ENCODE data around the gene KTI12. TPM values are rescaled to one million over a fixed set of nuclear protein-coding genes. Genes with fewer than 3 reads are reported as not detected.
A peak's percentile ranks its signal among the peaks of the same experiment; 100 is the strongest.
"Not testable (repeated sequence)": the region's sequence is repeated elsewhere in the genome, so short reads cannot be mapped to it uniquely, and the experiment has no call there.

KTI12 gene
- total RNA-seq, 4 donors from 2014 or later, result 7.4 to 10.3 (median 8.9) TPM

DNA sequence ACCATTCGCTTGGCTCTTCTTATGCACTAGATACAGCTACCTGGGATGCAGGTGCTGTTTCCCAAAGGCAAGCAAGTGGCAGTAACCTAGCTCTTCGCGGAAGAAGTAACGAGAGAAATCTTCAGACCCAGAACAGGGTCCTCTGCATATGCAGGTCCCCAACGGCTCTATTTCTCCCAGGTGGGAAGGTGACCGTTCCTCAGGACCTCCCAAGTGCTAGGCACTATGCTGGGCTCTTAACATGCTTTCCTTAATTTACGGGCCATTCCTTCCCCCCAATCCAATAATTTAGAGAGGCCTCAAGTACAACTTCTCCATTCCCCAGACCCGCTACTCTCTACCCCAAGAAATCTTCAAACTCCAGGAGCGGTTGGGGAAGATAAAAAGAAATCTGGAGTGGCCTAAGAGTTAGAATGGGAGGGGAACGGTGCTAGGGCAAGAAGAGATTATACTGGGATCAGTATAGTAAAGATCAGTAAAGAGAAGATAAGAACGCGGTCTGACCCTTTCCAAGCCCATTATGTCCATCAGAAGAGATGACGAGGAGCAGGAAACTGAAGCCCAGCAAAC, 21.0 kb upstream of the KTI12 start:
- 0 to 2% methylated on average over 9 to 10 of the region's 13 CpGs for WGBS, 2 donors (ENCODE audit: low coverage in 1 of 2)
- Histone ChIP-seq H3K36me3 (peaks cover 0 to 22% of the 10 kb centered on the region in 2 donors), H3K4me3 (peak overlapping the region; percentile 79 to 87), H3K27ac (peak overlapping the region; percentile 87 to 96 (median 91)), H3K9me3 (no peaks in the 10 kb centered on the region), H3K27me3 (no peaks in the 10 kb centered on the region), H3K4me1 (peaks cover 7 to 51% (median 7%) of the 10 kb centered on the region in 3 donors)
- TF ChIP-seq CTCF (IDR thresholded peaks at IDR 0.05) (no peak), POLR2AphosphoS5 (IDR thresholded peaks at IDR 0.05) (no peak), EP300 (IDR thresholded peaks at IDR 0.05) (no peak), POLR2A (IDR thresholded peaks at IDR 0.05) (no peak)
- no peak for ATAC-seq

DNA sequence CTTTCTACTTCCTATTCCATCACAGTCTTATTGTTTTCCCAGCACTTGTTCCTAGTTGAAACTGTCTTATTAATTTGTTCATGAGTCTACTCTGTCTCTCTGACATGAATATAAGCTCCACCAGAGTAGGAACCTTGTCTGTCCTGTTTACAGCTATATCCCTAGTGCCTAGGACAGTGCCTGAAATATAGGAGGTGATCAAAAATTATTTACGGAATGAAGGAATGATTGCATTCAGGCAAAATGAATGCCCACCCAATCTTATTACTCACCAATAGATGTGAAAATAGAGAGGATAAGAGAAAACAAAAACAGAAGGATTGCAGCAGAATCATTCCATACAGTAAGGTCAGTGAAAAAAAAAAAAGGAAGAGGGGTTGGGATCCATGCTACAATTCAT, 20.3 kb upstream of the KTI12 start:
- TF ChIP-seq POLR2A (IDR thresholded peaks at IDR 0.05) (no peak), EP300 (IDR thresholded peaks at IDR 0.05) (no peak), POLR2AphosphoS5 (IDR thresholded peaks at IDR 0.05) (no peak), CTCF (IDR thresholded peaks at IDR 0.05) (no peak)
- Histone ChIP-seq H3K27ac (no peak overlapping the region), H3K4me1 (peaks cover 4 to 44% (median 4%) of the 10 kb centered on the region in 3 donors), H3K9me3 (no peaks in the 10 kb centered on the region), H3K4me3 (peak overlapping the region in 1 of 2 donors; percentile 79), H3K27me3 (no peaks in the 10 kb centered on the region), H3K36me3 (peaks cover 0 to 22% of the 10 kb centered on the region in 2 donors)
- no peak for ATAC-seq
- no CpG with 5 or more reads among the region's 1 CpG for WGBS, 2 donors (ENCODE audit: low coverage in 1 of 2)

GRCh38 chr1:52049337-52049736, 15.7 kb upstream of the KTI12 start:
- peaks cover 0 to 14% (median 1%) of the 10 kb centered on the region in 3 donors for H3K4me1 ChIP-seq
- 100% methylated on average over 2 to 4 of the region's 4 CpGs for WGBS, 2 donors (ENCODE audit: low coverage in 1 of 2)
- not testable (repeated sequence) for H3K9me3 ChIP-seq, H3K27me3 ChIP-seq, H3K4me3 ChIP-seq, ATAC-seq, H3K27ac ChIP-seq
- H3K36me3 ChIP-seq, result peaks cover 0 to 31% of the 10 kb centered on the region in 2 donors

GRCh38 chr1:52045666-52046195, 12.1 kb upstream of the KTI12 start:
- ATAC-seq, H3K4me1 ChIP-seq, H3K27ac ChIP-seq, H3K9me3 ChIP-seq, H3K4me3 ChIP-seq, H3K27me3 ChIP-seq: not testable (repeated sequence)
- H3K36me3 ChIP-seq, result peaks cover 0 to 22% of the 10 kb centered on the region in 2 donors
- WGBS, 2 donors (ENCODE audit: low coverage in 1 of 2), result 94 to 100% methylated on average over 3 to 4 of the region's 4 CpGs

DNA sequence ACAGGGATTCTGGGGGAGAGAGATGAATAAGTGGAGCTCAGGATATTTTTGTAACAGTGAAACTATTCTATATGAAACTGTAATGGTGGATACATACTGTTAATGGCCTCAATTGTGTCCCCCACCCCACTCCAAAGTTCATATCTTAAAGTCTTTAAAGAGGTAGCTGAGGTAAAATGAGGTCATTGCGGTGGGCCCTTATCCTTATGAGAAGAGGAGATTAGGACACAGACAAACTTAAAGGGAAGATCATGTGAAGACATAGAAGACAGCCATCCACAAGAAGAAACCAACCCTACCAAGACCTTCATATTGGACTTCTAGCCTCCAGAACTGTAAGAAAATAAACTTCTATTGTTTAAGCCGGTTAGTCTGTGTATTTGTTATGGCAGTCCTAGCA, 11.6 kb upstream of the KTI12 start:
- TF ChIP-seq CTCF (IDR thresholded peaks at IDR 0.05) (no peak), POLR2A (IDR thresholded peaks at IDR 0.05) (no peak), POLR2AphosphoS5 (IDR thresholded peaks at IDR 0.05) (no peak), EP300 (IDR thresholded peaks at IDR 0.05) (no peak)
- WGBS, 2 donors (ENCODE audit: low coverage in 1 of 2), result 90 to 94% methylated on average over 2 of the region's 2 CpGs
- Histone ChIP-seq H3K36me3 (peaks cover 0 to 25% of the 10 kb centered on the region in 2 donors), H3K27me3 (no peaks in the 10 kb centered on the region), H3K4me3 (no peak overlapping the region), H3K9me3 (no peaks in the 10 kb centered on the region), H3K4me1 (no peaks in the 10 kb centered on the region), H3K27ac (no peak overlapping the region)
- no peak for ATAC-seq

GRCh38 chr1:52041551-52042185, 8.1 kb upstream of the KTI12 start:
- no peak overlapping the region for H3K4me3 ChIP-seq
- ATAC-seq, result no peak
- H3K9me3 ChIP-seq, result no peaks in the 10 kb centered on the region
- H3K4me1 ChIP-seq, result no peaks in the 10 kb centered on the region
- H3K36me3 ChIP-seq, result peaks cover 0 to 50% of the 10 kb centered on the region in 2 donors
- WGBS, 2 donors (ENCODE audit: low coverage in 1 of 2), result 86 to 95% methylated on average over 4 of the region's 4 CpGs
- H3K27ac ChIP-seq, result no peak overlapping the region
- no peaks in the 10 kb centered on the region for H3K27me3 ChIP-seq
- TF ChIP-seq EP300 (IDR thresholded peaks at IDR 0.05), result no peak
- TF ChIP-seq POLR2AphosphoS5 (IDR thresholded peaks at IDR 0.05), result no peak
- TF ChIP-seq CTCF (IDR thresholded peaks at IDR 0.05), result no peak
- no peak for TF ChIP-seq POLR2A (IDR thresholded peaks at IDR 0.05)
